Right lobe of liver (tissue), 4 donors: ENCODE data around the gene SRPK1.

Experiments
- POLR2A ChIP-seq: fragments of 450-650 bp; IDR thresholded peaks from one replicate; pipeline ENCODE4 v1.6.1; 2017; ENCODE audit warnings: antibody characterized with exemption, mild to moderate bottlenecking
- TF ChIP-seq, protein P1 (sequence below), 4 donors: fragments of 200-600 bp in 3 of 4; fragments of 450-650 bp in 1 of 4; IDR thresholded peaks; one replicate each; pipeline versions ENCODE4 v1.5.1 to v1.8.0; 2016 to 2022; ENCODE audit warnings: antibody characterized with exemption in 4 of 4, mild to moderate bottlenecking in 2 of 4
- donor health status: DM: no; HTN: no; CAD: no.
- donor health status: DM: no; HTN: no; CAD: no.
- donor health status: DM: no; HTN: yes; CAD: no.

DNA sequence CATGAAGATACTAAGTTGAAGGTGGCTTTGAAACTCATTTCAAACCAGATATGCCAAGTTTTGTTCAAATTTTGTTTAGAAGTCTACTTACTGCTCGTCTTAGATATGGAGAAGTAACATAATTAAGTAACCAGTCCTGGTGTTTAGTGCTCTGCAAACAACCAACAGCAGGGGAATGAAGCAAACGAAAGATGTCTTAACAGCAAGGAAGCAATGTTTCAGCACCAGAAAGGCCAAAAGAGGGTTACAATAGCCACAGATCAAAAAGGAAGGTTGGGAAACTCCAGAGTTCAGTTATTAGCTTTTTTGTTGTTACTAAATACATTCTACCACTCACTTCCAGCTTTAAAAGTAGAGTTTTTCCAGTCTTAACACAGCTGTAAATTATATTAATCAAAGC, 70.7 kb downstream of the SRPK1 start:
- TF ChIP-seq, protein P1, sequence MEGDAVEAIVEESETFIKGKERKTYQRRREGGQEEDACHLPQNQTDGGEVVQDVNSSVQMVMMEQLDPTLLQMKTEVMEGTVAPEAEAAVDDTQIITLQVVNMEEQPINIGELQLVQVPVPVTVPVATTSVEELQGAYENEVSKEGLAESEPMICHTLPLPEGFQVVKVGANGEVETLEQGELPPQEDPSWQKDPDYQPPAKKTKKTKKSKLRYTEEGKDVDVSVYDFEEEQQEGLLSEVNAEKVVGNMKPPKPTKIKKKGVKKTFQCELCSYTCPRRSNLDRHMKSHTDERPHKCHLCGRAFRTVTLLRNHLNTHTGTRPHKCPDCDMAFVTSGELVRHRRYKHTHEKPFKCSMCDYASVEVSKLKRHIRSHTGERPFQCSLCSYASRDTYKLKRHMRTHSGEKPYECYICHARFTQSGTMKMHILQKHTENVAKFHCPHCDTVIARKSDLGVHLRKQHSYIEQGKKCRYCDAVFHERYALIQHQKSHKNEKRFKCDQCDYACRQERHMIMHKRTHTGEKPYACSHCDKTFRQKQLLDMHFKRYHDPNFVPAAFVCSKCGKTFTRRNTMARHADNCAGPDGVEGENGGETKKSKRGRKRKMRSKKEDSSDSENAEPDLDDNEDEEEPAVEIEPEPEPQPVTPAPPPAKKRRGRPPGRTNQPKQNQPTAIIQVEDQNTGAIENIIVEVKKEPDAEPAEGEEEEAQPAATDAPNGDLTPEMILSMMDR (IDR thresholded peaks at IDR 0.05): no peak
- TF ChIP-seq POLR2A: no peak
